K562 (cell line): Measurements from ENCODE around the gene PRKG1. TPM values are rescaled to one million over a fixed set of nuclear protein-coding genes. Genes with fewer than 3 reads are reported as not detected.

Experiments
- ATAC-seq: fragments of 200-7000 bp; cut with Tn5 transposase; 3 replicates; pipeline ENCODE4 v1.9.1; 2020; ENCODE audit warnings: moderate library complexity
- BruUV-seq: library from RNA; stranded (reverse); fragments of 400-500 nt; replicated peaks from 2 replicates; lab custom pipeline; 2021; lab: Mats Ljungman, UMichigan
- CTCF ChIA-PET: fragments of 300-600 bp; formaldehyde crosslinking; extraction: SDS; loops from one replicate; lab custom pipeline; 2021; ENCODE audit warnings: low intra/inter-chr PET ratio; lab: Yijun Ruan, JAX
- POLR2A ChIA-PET: fragments of 300-600, 350-650 bp; sonication (Branson Sonifier 250); formaldehyde crosslinking; extraction: SDS; loops from one replicate; lab custom pipeline; 2021; ENCODE audit warnings: antibody characterized with exemption, inconsistent platforms; lab: Yijun Ruan, JAX
- DNase-seq, 4 experiments: peaks; one replicate each; pipeline versions ENCODE4 v3.0.0 to v3.0.0-alpha.2; 2011 to 2018; ENCODE audit warnings: low spot score in 3 of 4, mixed read lengths in 3 of 4; ENCODE audit errors: extremely low read depth in 1 of 4
- FAIRE-seq: peaks from 2 replicates; lab custom pipeline; 2011; peaks lifted over from hg19 to GRCh38; lab: Jason Lieb, UNC
- H2AFZ ChIP-seq: 2 replicates; pipeline ENCODE4 v1.6.0; 2011; ENCODE audit warnings: low read depth, low read length, control low read depth, inconsistent platforms
- H3K27ac ChIP-seq: fragments of 200-600 bp; 3 replicates; pipeline ENCODE4 v1.8.0; 2011; ENCODE audit warnings: low read depth, mild to moderate bottlenecking, control low read depth, inconsistent platforms, low read length, moderate library complexity, mixed read lengths; ENCODE audit errors: extremely low read depth
- H3K27me3 ChIP-seq, 2 experiments: fragments of 300-600 bp in 1 of 2; 2 replicates in 1 of 2; 3 replicates in 1 of 2; pipeline versions ENCODE4 v1.6.0 to v1.8.0; 2011; ENCODE audit warnings: inconsistent platforms in 2 of 2, low read length in 2 of 2, mild to moderate bottlenecking in 1 of 2, mixed read lengths in 1 of 2, moderate library complexity in 1 of 2; ENCODE audit not compliant: control insufficient read depth in 2 of 2, insufficient read depth in 2 of 2
- H3K36me3 ChIP-seq: fragments of 300-600 bp; 3 replicates; pipeline ENCODE4 v1.8.0; 2011; ENCODE audit warnings: mild to moderate bottlenecking, low read length, inconsistent platforms; ENCODE audit not compliant: control insufficient read depth, insufficient read depth
- H3K4me1 ChIP-seq, 2 experiments: fragments of 200-600 bp in 1 of 2; replicated peaks in 1 of 2; 2 replicates in 1 of 2; 3 replicates in 1 of 2; pipeline versions ENCODE4 v1.5.1 to v1.8.0; 2011; ENCODE audit warnings: inconsistent platforms in 2 of 2, low read length in 2 of 2, mild to moderate bottlenecking in 1 of 2, mixed read lengths in 1 of 2, moderate library complexity in 1 of 2; ENCODE audit not compliant: control insufficient read depth in 2 of 2, insufficient read depth in 2 of 2
- H3K4me2 ChIP-seq: 2 replicates; pipeline ENCODE4 v1.6.1; 2011; ENCODE audit warnings: low read length, control low read depth, inconsistent platforms, mixed read lengths; ENCODE audit not compliant: insufficient read depth
- H3K4me3 ChIP-seq: fragments of 200-600 bp; sonication (generic), shearing (Covaris generic); 2 replicates; pipeline ENCODE4 v1.5.1; 2016; ENCODE audit warnings: control low read depth, inconsistent platforms
- H3K79me2 ChIP-seq: fragments of 200-600 bp; 3 replicates; pipeline ENCODE4 v1.8.0; 2011; ENCODE audit warnings: low read length, inconsistent platforms; ENCODE audit not compliant: control insufficient read depth, insufficient read depth
- H3K9ac ChIP-seq, 2 experiments: 2 replicates each; pipeline versions ENCODE4 v1.6.0 to v1.6.1; 2011; ENCODE audit warnings: low read depth in 2 of 2, low read length in 2 of 2, control low read depth in 1 of 2, inconsistent platforms in 1 of 2, mild to moderate bottlenecking in 1 of 2, mixed read lengths in 1 of 2; ENCODE audit not compliant: insufficient read depth in 1 of 2
- H3K9me1 ChIP-seq: one replicate; pipeline ENCODE4 v1.6.0; 2011; ENCODE audit warnings: inconsistent platforms, mild to moderate bottlenecking, low read length, moderate library complexity; ENCODE audit not compliant: control insufficient read depth, insufficient read depth
- H3K9me3 ChIP-seq: replicated peaks from 2 replicates; pipeline ENCODE4 v1.5.1; 2011; ENCODE audit warnings: low read depth, low read length, inconsistent platforms; ENCODE audit not compliant: control insufficient read depth, insufficient read depth
- H4K20me1 ChIP-seq: replicated peaks from 2 replicates; pipeline ENCODE4 v1.6.1; 2011; ENCODE audit warnings: low read length, inconsistent platforms, mixed read lengths; ENCODE audit not compliant: control insufficient read depth, insufficient read depth
- ASH1L ChIP-seq: fragments of 450-650 bp; IDR thresholded peaks from 2 replicates; pipeline ENCODE4 v1.6.1; 2018; ENCODE audit warnings: borderline replicate concordance, mild to moderate bottlenecking, low read depth; ENCODE audit not compliant: partially characterized antibody
- BCOR ChIP-seq: fragments of 450-650 bp; IDR thresholded peaks from 2 replicates; pipeline ENCODE4 v1.6.1; 2016
- BDP1 ChIP-seq: IDR thresholded peaks from 3 replicates; pipeline ENCODE4 v1.6.1; 2011; ENCODE audit not compliant: insufficient read length, insufficient read depth
- BRD4 ChIP-seq: fragments of 200-600 bp; sonication (generic); IDR thresholded peaks from 2 replicates; pipeline ENCODE4 v1.6.1; 2017; ENCODE audit warnings: inconsistent platforms
- MCM7 ChIP-seq, 2 experiments: fragments of 450-650 bp; IDR thresholded peaks; 2 replicates each; pipeline ENCODE4 v1.6.1; 2016 to 2018
- NCOA6 ChIP-seq: fragments of 450-650 bp; IDR thresholded peaks from 2 replicates; pipeline ENCODE4 v1.6.1; 2017; ENCODE audit warnings: mild to moderate bottlenecking
- NUFIP1 ChIP-seq: fragments of 450-650 bp; IDR thresholded peaks from 2 replicates; pipeline ENCODE4 v1.6.1; 2018; ENCODE audit not compliant: partially characterized antibody
- PHF8 ChIP-seq: fragments of 200-600 bp; sonication (generic); IDR thresholded peaks from 2 replicates; pipeline ENCODE4 v1.6.1; 2012; ENCODE audit warnings: mixed run types, mild to moderate bottlenecking, inconsistent platforms, low read length, moderate library complexity, borderline replicate concordance
- PTRF ChIP-seq: fragments of 450-650 bp; IDR thresholded peaks from 2 replicates; pipeline ENCODE4 v1.6.1; 2016; ENCODE audit warnings: mild to moderate bottlenecking, missing genetic modification characterization, missing compliant biosample characterization
- SMARCB1 ChIP-seq: IDR thresholded peaks from 2 replicates; pipeline ENCODE4 v1.6.1; 2011; ENCODE audit warnings: improper control_type of control experiment, low read depth; ENCODE audit not compliant: insufficient read length
- STAT5A ChIP-seq: IDR thresholded peaks from 2 replicates; pipeline ENCODE4 v1.6.1; 2012; ENCODE audit warnings: low read length, inconsistent platforms, borderline replicate concordance
- ZBTB5 ChIP-seq: fragments of 450-650 bp; IDR thresholded peaks from 2 replicates; pipeline ENCODE4 v1.6.1; 2017; ENCODE audit warnings: antibody characterized with exemption
- ZNF347 ChIP-seq: fragments of 450-650 bp; formaldehyde crosslinking; IDR thresholded peaks from 2 replicates; pipeline ENCODE4 v1.4.0; 2020; ENCODE audit warnings: low read depth, mild to moderate bottlenecking, moderate library complexity
- WGBS: fragments of 100-300 bp; shearing (Covaris generic); methylation state at CpG from one replicate; pipeline ENCODE4 v1.1.6; 2016; ENCODE audit warnings: low coverage, mixed read lengths; ENCODE audit not compliant: insufficient coverage; ENCODE audit errors: missing lambda C conversion rate; 5-methylcytosine and 5-hydroxymethylcytosine counted together
- in situ Hi-C: fragments of 300-500 bp; cut with MboI; formaldehyde crosslinking; loops from 4 replicates; pipeline ENCODE4 v1.15.0; 2018; ENCODE audit warnings: inconsistent platforms, mixed read lengths
- intact Hi-C: fragments of 100-400 bp; cut with micrococcal nuclease; formaldehyde crosslinking; loops from 2 replicates; pipeline ENCODE4 v1.14.2; 2022
- polyA plus RNA-seq, 8 experiments: library from polyadenylated mRNA; depleted of rRNA in 4 of 8; stranded (reverse) in 5 of 8; unstranded in 3 of 8; fragments of >200 nt; fragmentation: Nextera tagmentation in 2 of 8; fragmentation: Illumina TruSeq in 1 of 8; extraction: Ambion mirVana in 2 of 8; extraction: Trizol in 1 of 8; gene quantifications; 2 replicates each; pipeline versions ENCODE4 v1.2.1 to v1.2.3, GENCODE V29; 2011 to 2014; ENCODE audit warnings: inconsistent platforms in 1 of 8, missing spikeins in 1 of 8
- total RNA-seq, 7 experiments: library from RNA; depleted of rRNA in 6 of 7; stranded (reverse); fragments of >200 nt in 6 of 7; fragmentation: Illumina TruSeq in 2 of 7; extraction: Trizol in 2 of 7; gene quantifications; 2 replicates each; pipeline versions ENCODE4 v1.2.1 to v1.2.3, GENCODE V29; 2011 to 2021; ENCODE audit warnings: low replicate concordance in 1 of 7
- TF ChIP-seq, protein P1 (sequence below): fragments of 450-650 bp; formaldehyde crosslinking; IDR thresholded peaks from 2 replicates; pipeline ENCODE4 v1.4.0; 2022; ENCODE audit warnings: mild to moderate bottlenecking, moderate library complexity

Gene PRKG1
- total and polyA plus RNA-seq, 9 of the 15 experiments (the other 6 are each of a cell fraction or from before 2014, with no cell fraction given) = 0.22 TPM; not detected in 8

DNA sequence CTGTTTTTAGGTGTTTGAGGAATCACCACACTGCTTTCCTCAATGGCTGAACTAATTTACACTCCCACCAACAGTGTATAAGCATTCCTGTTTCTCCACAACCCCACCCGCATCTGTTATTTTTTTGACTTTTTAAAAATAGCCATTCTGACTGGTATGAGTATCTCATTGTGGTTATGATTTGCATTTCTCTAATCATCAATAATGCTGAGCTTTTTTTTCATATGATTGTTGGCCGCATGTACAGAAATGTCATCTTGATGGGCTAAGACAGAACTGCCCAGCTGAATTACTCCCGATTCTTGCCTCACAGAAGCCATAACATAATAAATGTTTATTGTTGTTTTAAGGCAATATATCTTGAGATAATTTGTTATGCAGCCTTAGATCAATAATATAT, 1146.7 kb downstream of the PRKG1 start:
- intact Hi-C loops = no loop called here
- POLR2A ChIA-PET = no interaction called here
- CTCF ChIA-PET = no interaction called here
- no peaks in the 10 kb centered on the region for H3K27me3 ChIP-seq
- H4K20me1 ChIP-seq = no peaks in the 10 kb centered on the region
- no peak overlapping the region for H3K9ac ChIP-seq
- in situ Hi-C loops = loop anchor here (25.0 kb wide), 1 partner anchor 1209 kb away; no protein-coding TSS in a partner anchor
- ATAC-seq = no peak
- H3K27ac ChIP-seq = no peak overlapping the region
- no peaks in the 10 kb centered on the region for H3K79me2 ChIP-seq
- no peak for FAIRE-seq
- no peak overlapping the region for H2AFZ ChIP-seq
- BruUV-seq = no TSS peak
- H3K4me2 ChIP-seq = no peak overlapping the region
- no peak for DNase-seq
- no peaks in the 10 kb centered on the region for H3K9me1 ChIP-seq
- 0% methylated on average over 3 of the region's 3 CpGs for WGBS
- H3K9me3 ChIP-seq = no peaks in the 10 kb centered on the region
- no peaks in the 10 kb centered on the region for H3K4me1 ChIP-seq
- H3K36me3 ChIP-seq = no peaks in the 10 kb centered on the region
- H3K4me3 ChIP-seq = no peak overlapping the region
- no peak for TF ChIP-seq ZBTB5
- no peak for TF ChIP-seq PHF8
- no peak for TF ChIP-seq BRD4
- no peak for TF ChIP-seq STAT5A
- no peak for TF ChIP-seq MCM7 (IDR thresholded peaks at IDR 0.05)
- no peak for TF ChIP-seq SMARCB1
- TF ChIP-seq NCOA6 = no peak
- TF ChIP-seq BCOR = no peak
- TF ChIP-seq, protein P1, sequence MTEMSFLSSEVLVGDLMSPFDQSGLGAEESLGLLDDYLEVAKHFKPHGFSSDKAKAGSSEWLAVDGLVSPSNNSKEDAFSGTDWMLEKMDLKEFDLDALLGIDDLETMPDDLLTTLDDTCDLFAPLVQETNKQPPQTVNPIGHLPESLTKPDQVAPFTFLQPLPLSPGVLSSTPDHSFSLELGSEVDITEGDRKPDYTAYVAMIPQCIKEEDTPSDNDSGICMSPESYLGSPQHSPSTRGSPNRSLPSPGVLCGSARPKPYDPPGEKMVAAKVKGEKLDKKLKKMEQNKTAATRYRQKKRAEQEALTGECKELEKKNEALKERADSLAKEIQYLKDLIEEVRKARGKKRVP (CRISPR knock-in tag) = no peak
- no peak for TF ChIP-seq PTRF (tag)
- no peak for TF ChIP-seq ZNF347 (CRISPR knock-in tag)
- no peak for TF ChIP-seq BDP1
- TF ChIP-seq NUFIP1 = no peak
- no peak for TF ChIP-seq ASH1L
